ENCODE measurements around the gene TBC1D2B.
"Not testable (repeated sequence)": the region's sequence is repeated elsewhere in the genome, so short reads cannot be mapped to it uniquely, and the experiment has no call there.

The TBC1D2B gene

DNA sequence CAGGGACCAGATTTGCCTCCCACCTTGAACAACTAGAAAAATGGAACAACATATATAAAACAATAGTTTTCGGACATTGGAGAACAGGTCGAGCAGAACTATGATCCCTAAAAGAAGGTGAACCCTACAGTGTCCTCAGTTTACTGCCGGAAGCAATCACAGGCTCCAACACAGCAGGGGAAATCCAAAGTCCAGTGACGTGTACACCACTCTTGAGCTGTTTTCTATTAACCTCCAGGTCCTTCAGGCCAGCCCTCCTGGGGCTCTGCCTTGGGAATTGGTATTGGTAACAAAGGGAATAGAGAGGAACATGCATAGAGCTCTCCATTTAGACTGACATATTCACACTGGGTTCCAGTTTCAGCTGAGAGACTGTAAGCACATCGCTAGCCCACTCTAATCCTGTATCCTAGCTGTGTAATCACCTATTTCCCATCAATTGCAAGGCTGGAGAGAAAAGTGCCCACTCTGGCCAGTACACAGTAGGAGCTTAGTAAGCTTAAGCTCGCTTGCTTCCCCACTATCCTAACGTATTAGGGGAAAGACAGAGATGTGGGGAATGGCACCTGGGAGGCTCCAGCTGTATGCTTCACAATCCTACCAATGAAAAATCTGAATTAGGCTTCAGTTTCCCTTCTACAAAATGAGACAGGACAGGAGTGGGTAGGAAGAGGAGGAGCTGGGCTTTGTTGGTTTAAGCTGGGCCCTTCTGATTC, 118.6 kb downstream of the TBC1D2B start:
- not testable (repeated sequence) for H3K9me3 ChIP-seq (ENCODE audit: control insufficient read depth, insufficient read depth, low read length); H3K4me1 ChIP-seq (ENCODE audit: insufficient read depth, low read length); H3K36me3 ChIP-seq (ENCODE audit: insufficient read depth, low read length); H3K9ac ChIP-seq (ENCODE audit: low read depth, low read length)

DNA sequence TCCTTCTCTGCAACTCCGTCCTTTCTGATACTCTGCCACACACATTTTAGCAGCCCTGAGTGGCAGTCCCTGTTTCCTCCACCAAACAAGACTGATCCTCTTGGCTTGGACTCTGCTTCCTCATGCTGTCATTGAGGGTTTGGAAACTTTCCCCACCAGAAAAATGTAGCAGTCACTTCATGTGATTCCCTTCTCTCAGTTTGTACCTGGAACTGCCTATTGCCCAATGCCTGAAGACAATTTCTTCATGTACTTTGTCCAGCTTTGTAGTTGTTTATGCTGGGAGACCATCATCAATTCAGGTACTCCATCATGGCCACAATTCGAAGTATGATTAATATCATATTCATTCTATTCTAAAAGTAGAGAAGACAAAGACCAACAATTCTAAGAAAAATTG, 119.5 kb downstream of the TBC1D2B start:
- not testable (repeated sequence) for H3K9ac ChIP-seq (ENCODE audit: low read depth, low read length); H3K9me3 ChIP-seq (ENCODE audit: control insufficient read depth, insufficient read depth, low read length); H3K4me1 ChIP-seq (ENCODE audit: insufficient read depth, low read length); H3K36me3 ChIP-seq (ENCODE audit: insufficient read depth, low read length)

DNA sequence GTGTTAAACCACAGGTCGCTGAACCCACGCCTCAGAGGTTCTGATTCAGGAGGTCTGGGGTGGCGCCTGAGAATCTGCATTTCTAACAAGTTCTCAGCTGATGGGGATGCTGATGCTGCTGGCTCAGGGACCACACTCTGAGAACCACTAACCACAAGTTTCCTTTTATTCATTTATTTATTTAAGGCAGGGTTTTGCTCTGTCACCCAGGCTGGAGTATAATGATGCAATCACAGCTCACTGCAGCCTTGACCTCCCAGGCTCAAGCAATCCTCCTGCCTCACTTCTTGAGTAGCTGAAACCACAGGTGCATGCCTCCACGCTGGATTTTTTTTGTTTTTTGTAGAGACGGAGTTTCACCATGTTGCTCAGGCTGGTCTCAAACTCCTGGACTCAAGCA, 123.6 kb downstream of the TBC1D2B start:
- H3K9me3 ChIP-seq (ENCODE audit: control insufficient read depth, insufficient read depth, low read length); H3K4me1 ChIP-seq (ENCODE audit: insufficient read depth, low read length); H3K9ac ChIP-seq (ENCODE audit: low read depth, low read length); H3K36me3 ChIP-seq (ENCODE audit: insufficient read depth, low read length): not testable (repeated sequence)

DNA sequence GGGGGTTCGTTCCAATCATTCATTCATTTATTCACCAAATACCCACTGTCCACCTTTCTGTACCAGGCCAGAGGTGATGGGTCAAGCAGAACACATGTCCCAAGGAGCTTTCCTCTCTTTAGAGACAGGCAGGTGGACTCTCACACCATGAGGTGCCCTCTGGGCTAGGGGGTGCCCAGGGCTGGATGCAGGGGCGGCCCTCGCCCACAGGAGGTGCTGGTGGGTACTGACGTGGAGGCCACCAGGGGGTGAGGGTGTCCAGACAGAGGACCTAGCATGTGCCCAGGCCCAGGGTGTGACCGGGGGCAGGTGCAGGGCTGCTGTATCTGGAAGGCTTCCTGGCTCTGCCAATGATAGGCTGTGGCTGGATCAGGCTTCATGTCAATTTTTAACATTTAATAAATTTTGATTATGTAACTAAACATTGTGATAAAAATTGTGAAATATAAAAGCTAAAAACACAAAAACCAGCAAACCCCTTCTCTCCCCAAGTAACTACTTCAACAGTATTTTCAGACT, 124.5 kb downstream of the TBC1D2B start:
- H3K36me3 ChIP-seq (ENCODE audit: insufficient read depth, low read length), result not testable (repeated sequence)

DNA sequence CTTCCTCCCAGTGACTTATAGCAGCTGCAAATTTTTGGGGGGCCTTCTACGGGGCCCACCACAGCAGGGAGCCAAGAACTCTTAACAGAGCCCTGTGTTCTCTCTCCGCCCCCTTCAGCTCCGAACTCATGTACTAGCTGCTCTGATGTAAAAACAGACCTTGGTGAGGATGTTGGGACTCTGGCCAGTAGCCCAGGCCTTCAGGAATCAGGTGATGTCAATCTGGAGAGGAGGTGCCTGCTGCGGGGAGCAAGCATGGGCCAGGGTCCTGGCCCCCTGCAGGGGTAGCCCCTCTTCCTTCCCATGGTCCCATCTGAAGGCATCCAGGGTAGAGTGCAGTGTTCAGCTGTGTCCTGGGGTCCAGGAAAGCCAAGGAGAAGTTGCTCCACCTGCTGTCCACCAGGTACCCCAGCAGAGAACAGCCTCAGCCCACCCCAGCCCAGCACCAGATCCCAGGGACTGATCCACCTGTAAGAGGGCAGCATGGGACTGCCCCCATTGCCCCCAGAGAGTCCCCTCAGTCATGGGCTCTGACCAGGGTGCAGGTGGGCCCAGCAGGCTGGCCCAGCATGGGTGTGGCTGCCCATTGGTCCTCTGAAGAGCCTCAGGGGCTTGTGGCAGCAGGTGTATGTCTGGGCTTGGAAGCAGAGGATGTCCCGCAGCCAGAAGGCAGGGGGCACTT, 126.3 kb downstream of the TBC1D2B start:
- H3K36me3 ChIP-seq (ENCODE audit: insufficient read depth, low read length); H3K9me3 ChIP-seq (ENCODE audit: control insufficient read depth, insufficient read depth, low read length); H3K4me1 ChIP-seq (ENCODE audit: insufficient read depth, low read length); H3K9ac ChIP-seq (ENCODE audit: low read depth, low read length): not testable (repeated sequence)

More for the DNA sequence above, 124.5 kb downstream of the TBC1D2B start:
- not testable (repeated sequence) for H3K9ac ChIP-seq (ENCODE audit: low read depth, low read length); H3K9me3 ChIP-seq (ENCODE audit: control insufficient read depth, insufficient read depth, low read length); H3K4me1 ChIP-seq (ENCODE audit: insufficient read depth, low read length)

DNA sequence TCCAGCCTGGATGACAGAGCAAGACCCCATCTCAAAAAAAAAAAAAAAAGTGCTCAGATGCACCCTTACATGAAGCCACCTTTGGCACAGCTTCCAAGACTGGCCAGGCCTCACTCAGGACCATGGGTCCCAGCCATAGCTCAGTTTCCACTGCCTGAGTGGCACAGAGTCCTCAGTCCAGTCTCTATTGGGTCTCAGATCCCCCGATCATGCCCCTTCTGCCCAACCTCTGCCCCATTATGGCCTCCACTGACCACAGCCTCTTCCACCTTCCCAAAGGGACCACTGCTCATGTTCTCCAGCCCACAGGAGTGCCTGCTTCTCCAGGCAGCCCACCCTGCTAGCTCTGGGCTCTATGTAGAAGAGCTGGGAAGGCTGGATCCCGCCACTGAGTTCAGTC, 127.0 kb downstream of the TBC1D2B start:
- H3K9ac ChIP-seq (ENCODE audit: low read depth, low read length); H3K4me1 ChIP-seq (ENCODE audit: insufficient read depth, low read length); H3K9me3 ChIP-seq (ENCODE audit: control insufficient read depth, insufficient read depth, low read length); H3K36me3 ChIP-seq (ENCODE audit: insufficient read depth, low read length): not testable (repeated sequence)

DNA sequence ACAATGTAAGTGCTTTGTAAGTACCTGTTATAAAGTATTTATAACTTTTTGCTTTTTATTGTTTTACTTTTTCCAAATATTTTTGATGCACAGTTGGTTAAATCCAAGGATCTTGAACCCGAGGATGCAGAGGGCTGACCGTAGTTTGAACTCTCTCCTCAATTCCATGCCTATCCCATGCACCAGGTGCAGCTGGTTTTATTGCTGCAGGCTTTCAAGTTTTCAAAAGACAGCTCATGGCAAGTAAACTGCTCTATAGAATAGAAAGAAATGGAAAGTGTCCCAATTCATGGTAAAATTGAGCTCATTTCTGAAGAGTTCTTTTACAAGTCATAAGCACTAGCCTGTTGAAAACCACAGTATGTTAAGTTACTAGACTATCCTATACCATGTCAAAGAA, 131.9 kb downstream of the TBC1D2B start:
- Histone ChIP-seq H3K9me3 (ENCODE audit: control insufficient read depth, insufficient read depth, low read length) (no peaks in the 10 kb centered on the region), H3K9ac (ENCODE audit: low read depth, low read length) (no peak overlapping the region), H3K36me3 (ENCODE audit: insufficient read depth, low read length) (no peaks in the 10 kb centered on the region), H3K4me1 (ENCODE audit: insufficient read depth, low read length) (no peaks in the 10 kb centered on the region)

Data from ES-I3 (cell line).